IPS DF 6.9 (cell line): ENCODE data around the gene SLC49A4.

ENCODE experiments used
- DNase-seq: peaks from one replicate; pipeline ENCODE4 v3.0.0-alpha.2; 2013; ENCODE audit warnings: low read depth, low spot score
- H3K27ac ChIP-seq: one replicate; pipeline ENCODE4 v1.5.1; 2013; ENCODE audit warnings: low read length, control low read depth
- H3K27me3 ChIP-seq: 2 replicates; pipeline ENCODE4 v1.6.1; 2013; ENCODE audit warnings: mild to moderate bottlenecking, low read length; ENCODE audit not compliant: control insufficient read depth, insufficient read depth
- H3K36me3 ChIP-seq: 2 replicates; pipeline ENCODE4 v1.6.1; 2013; ENCODE audit warnings: low read length; ENCODE audit not compliant: control insufficient read depth, insufficient read depth
- H3K4me1 ChIP-seq: 2 replicates; pipeline ENCODE4 v1.6.1; 2013; ENCODE audit warnings: low read length; ENCODE audit not compliant: control insufficient read depth, insufficient read depth
- H3K4me3 ChIP-seq: 2 replicates; pipeline ENCODE4 v1.5.1; 2013; ENCODE audit warnings: mild to moderate bottlenecking, low read length
- H3K9me3 ChIP-seq: 2 replicates; pipeline ENCODE4 v1.6.1; 2013; ENCODE audit warnings: low read length, inconsistent platforms; ENCODE audit not compliant: control insufficient read depth, insufficient read depth
- WGBS: extraction: QIAGEN DNeasy Blood & Tissue Kit; methylation state at CpG from one replicate; pipeline ENCODE4 v1.1.7; 2013; ENCODE audit warnings: mixed read lengths, missing lambda C conversion rate; ENCODE audit not compliant: insufficient read length, insufficient coverage; 5-methylcytosine and 5-hydroxymethylcytosine counted together

The SLC49A4 gene

GRCh38 chr3:122886251-122886650 lies 91.4 kb downstream of the SLC49A4 start:
- DNase-seq: no peak
- Histone ChIP-seq H3K4me1 (peaks cover 5% of the 10 kb centered on the region; the same call in 1 of the 2 replicates), H3K27me3 (no peaks in the 10 kb centered on the region), H3K27ac (no peak overlapping the region), H3K9me3 (no peaks in the 10 kb centered on the region), H3K36me3 (no peaks in the 10 kb centered on the region), H3K4me3 (no peak overlapping the region)
- no CpG with 5 or more reads among the region's 4 CpGs for WGBS

DNA sequence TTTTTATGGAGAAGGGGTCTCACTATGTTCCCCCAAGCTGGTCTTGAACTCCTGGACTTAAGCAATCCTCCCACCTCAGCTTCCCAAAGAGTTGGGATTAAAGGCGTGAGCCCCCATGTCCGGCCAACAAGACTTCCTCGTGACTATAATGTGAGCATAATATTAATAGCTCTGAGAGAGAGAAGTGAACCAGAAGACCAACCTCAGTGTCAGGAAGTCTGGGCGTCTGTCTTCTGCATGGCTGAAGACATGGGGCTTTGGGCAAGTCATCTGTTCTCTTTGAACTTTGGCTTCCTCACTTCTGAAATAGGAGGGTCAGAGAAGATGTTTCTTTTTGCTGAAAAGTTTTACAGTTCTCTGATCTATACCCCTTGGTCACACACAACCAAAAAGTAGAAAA lies 92.1 kb downstream of the SLC49A4 start:
- H3K4me1 ChIP-seq: peaks cover 5% of the 10 kb centered on the region; the same call in 1 of the 2 replicates

GRCh38 chr3:122890077-122890719 lies 95.3 kb downstream of the SLC49A4 start:
- WGBS: no CpG with 5 or more reads among the region's 6 CpGs
- DNase-seq: peak; percentile 67
- Histone ChIP-seq H3K4me1 (peaks cover 7% of the 10 kb centered on the region; the same call in 1 of the 2 replicates), H3K4me3 (no peak overlapping the region), H3K36me3 (no peaks in the 10 kb centered on the region), H3K9me3 (no peaks in the 10 kb centered on the region), H3K27ac (no peak overlapping the region), H3K27me3 (no peaks in the 10 kb centered on the region)

More for the DNA sequence above, 92.1 kb downstream of the SLC49A4 start:
- Histone ChIP-seq H3K4me3 (no peak overlapping the region), H3K36me3 (no peaks in the 10 kb centered on the region), H3K27ac (no peak overlapping the region), H3K9me3 (no peaks in the 10 kb centered on the region), H3K27me3 (no peaks in the 10 kb centered on the region)
- no peak for DNase-seq
- no CpG with 5 or more reads among the region's 4 CpGs for WGBS

- no peak overlapping the region for H3K27ac ChIP-seq
- no CpG with 5 or more reads among the region's 4 CpGs for WGBS
- no peaks in the 10 kb centered on the region for H3K36me3 ChIP-seq
- no peak overlapping the region for H3K4me3 ChIP-seq
- H3K27me3 ChIP-seq: no peaks in the 10 kb centered on the region
- no peaks in the 10 kb centered on the region for H3K9me3 ChIP-seq
- H3K4me1 ChIP-seq: peaks cover 7% of the 10 kb centered on the region; the same call in 1 of the 2 replicates
- DNase-seq: no peak
Observed at GRCh38 chr3:122890720-122891220, 95.9 kb downstream of the SLC49A4 start.

DNA sequence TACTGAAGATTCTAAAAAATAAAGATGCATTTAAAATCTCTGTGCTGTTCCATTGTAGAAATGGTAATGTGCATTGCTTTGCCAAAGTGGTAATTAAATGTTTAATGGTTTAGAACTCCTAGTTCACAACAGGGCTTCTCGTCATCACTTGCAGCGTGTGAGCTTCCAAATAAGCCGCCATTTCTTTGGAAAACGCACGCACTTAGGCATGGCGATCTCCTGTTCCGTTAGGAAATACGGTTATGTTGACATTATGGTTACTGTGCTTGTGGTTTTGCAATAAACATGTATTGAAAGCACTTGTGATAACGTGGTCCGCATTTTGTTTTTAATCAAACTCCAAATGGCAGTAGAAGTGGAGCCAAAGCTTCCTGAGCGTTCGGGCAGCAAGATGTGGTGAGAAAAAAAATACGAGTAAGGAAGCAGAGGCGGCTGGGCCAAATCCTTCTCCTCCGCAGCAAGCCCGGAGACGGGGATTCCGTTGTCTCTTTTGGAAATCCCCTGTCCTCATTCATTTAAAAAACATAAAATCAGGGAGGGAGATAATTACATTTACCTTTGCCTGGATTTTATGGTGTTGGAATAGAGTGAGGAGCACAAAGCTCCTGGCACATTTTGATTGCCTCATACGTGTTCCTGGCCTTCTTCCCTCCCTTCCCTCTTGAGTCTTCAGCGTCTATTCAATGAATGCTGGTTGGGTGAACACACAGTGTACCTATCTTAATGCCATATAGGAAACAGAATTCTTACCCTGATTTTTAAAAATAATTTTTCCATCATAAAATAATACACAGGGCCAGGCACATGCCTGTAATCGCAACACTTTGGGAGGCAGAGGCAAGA lies 97.5 kb downstream of the SLC49A4 start:
- Histone ChIP-seq H3K36me3 (no peaks in the 10 kb centered on the region), H3K4me3 (no peak overlapping the region), H3K9me3 (no peaks in the 10 kb centered on the region), H3K4me1 (peaks cover 7% of the 10 kb centered on the region; the same call in 1 of the 2 replicates), H3K27ac (no peak overlapping the region), H3K27me3 (no peaks in the 10 kb centered on the region)
- DNase-seq: no peak
- no CpG with 5 or more reads among the region's 21 CpGs for WGBS

- no peaks in the 10 kb centered on the region for H3K9me3 ChIP-seq
- no peak for DNase-seq
- no peak overlapping the region for H3K27ac ChIP-seq
- no CpG with 5 or more reads among the region's 8 CpGs for WGBS
- H3K36me3 ChIP-seq: no peaks in the 10 kb centered on the region
- peaks cover 7% of the 10 kb centered on the region; the same call in 1 of the 2 replicates for H3K4me1 ChIP-seq
- no peaks in the 10 kb centered on the region for H3K27me3 ChIP-seq
- no peak overlapping the region for H3K4me3 ChIP-seq
Observed at GRCh38 chr3:122893282-122893681, 98.4 kb downstream of the SLC49A4 start.

- no peak overlapping the region for H3K4me3 ChIP-seq
- no CpG with 5 or more reads among the region's 17 CpGs for WGBS
- peaks cover 7% of the 10 kb centered on the region; the same call in 1 of the 2 replicates for H3K4me1 ChIP-seq
- no peaks in the 10 kb centered on the region for H3K36me3 ChIP-seq
- H3K9me3 ChIP-seq: no peaks in the 10 kb centered on the region
- no peaks in the 10 kb centered on the region for H3K27me3 ChIP-seq
- DNase-seq: no peak
- no peak overlapping the region for H3K27ac ChIP-seq
Observed at GRCh38 chr3:122893754-122894668, 99.1 kb downstream of the SLC49A4 start.

DNA sequence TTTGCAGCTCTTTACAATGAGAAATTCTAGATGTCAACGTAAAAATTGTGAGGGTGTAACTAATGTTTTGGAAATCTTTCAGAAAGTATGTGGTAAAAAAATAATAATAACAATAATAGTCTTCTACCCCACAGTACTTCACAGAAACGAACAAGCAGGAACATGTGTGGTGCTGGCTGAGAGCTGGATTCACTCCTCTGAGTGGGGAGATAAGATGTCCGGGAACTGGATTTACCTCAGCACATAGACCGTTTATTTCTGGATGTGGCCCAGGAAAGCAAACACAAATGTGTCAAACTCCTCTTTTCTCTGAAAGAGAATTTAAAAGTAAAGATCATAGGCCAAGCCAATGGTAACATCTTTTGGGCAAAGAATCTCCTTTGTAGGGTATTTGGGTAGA lies 103.4 kb downstream of the SLC49A4 start:
- no peak for DNase-seq
- peaks cover 2% of the 10 kb centered on the region; the same call in 1 of the 2 replicates for H3K4me1 ChIP-seq
- no peaks in the 10 kb centered on the region for H3K27me3 ChIP-seq
- no peak overlapping the region for H3K27ac ChIP-seq
- no peaks in the 10 kb centered on the region for H3K36me3 ChIP-seq
- H3K4me3 ChIP-seq: no peak overlapping the region
- WGBS: no CpG with 5 or more reads among the region's 4 CpGs
- H3K9me3 ChIP-seq: no peaks in the 10 kb centered on the region

DNA sequence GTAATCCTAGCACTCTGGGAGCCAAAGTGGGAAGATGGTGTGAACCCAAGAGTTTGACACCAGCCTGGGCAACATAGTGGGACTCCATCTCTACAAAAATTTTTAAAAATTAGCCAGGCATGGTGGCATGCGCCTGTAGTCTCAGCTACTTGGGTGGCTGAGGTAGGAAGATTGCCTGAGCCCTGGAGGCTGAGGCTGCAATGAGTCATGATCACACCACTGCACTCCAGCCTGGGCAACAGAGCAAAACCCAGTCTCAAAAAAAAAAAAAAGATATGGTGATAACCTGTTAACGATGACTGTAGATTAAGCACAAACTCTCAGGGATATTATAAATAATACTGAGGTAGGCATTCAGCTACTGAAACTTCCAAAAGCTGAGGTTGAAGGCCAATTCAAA lies 107.5 kb downstream of the SLC49A4 start:
- H3K4me3 ChIP-seq: no peak overlapping the region
- no peaks in the 10 kb centered on the region for H3K36me3 ChIP-seq
- no peak for DNase-seq
- H3K27me3 ChIP-seq: no peaks in the 10 kb centered on the region
- H3K27ac ChIP-seq: no peak overlapping the region
- H3K4me1 ChIP-seq: no peaks in the 10 kb centered on the region
- H3K9me3 ChIP-seq: no peaks in the 10 kb centered on the region
- no CpG with 5 or more reads among the region's 2 CpGs for WGBS

GRCh38 chr3:122903171-122903570 lies 108.3 kb downstream of the SLC49A4 start:
- no peak for DNase-seq
- WGBS: no CpG with 5 or more reads among the region's 4 CpGs
- no peaks in the 10 kb centered on the region for H3K4me1 ChIP-seq
- no peaks in the 10 kb centered on the region for H3K9me3 ChIP-seq
- no peaks in the 10 kb centered on the region for H3K36me3 ChIP-seq
- no peaks in the 10 kb centered on the region for H3K27me3 ChIP-seq
- no peak overlapping the region for H3K27ac ChIP-seq
- H3K4me3 ChIP-seq: no peak overlapping the region
